NCI-H1105 (cell line): ENCODE measurements around the gene SERPINI1.
"Not testable (repeated sequence)": the region's sequence is repeated elsewhere in the genome, so short reads cannot be mapped to it uniquely, and the experiment has no call there.

Source experiments
- DNase-seq: peaks from one replicate; lab custom pipeline; 2025; lab: John Stamatoyannopoulos, UW

Gene SERPINI1

DNA sequence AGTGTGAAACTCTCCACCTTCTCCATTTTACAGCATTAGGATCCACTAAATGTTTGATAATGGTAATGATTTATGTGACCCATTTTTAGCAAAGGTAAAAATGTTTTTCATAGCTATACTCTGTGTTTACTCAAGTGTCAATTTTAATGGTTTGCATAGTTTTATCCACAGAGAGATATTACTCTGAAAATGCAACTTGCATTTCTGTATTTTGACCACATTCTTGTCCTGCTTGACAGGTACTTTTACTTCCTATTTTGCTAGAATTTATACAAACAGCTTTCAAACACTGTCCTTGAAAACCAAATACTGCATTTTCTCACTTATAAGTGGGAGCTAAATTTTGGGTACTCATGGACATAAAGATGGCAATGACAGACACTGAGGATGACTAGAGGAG, 62.9 kb downstream of the SERPINI1 start:
- DNase-seq: no peak

DNA sequence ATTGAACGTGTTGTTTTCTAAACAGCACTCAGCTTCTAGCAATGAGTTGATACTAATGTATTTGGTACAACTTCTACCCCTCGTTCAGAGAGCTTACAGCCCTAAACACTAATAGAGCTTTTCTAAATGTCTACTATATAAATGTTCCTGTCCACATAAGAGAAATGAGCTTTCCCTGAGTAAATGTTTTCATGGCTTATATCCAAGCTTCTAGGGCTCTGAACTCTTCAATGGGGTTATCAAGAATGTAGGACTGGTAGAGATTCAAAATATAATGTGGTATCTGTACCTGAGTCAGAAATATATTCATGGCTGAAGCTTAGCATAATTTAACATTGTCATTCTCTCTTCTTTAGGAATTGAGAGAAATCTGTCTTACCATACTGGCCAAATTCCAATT, 73.4 kb downstream of the SERPINI1 start:
- DNase-seq: no peak

DNA sequence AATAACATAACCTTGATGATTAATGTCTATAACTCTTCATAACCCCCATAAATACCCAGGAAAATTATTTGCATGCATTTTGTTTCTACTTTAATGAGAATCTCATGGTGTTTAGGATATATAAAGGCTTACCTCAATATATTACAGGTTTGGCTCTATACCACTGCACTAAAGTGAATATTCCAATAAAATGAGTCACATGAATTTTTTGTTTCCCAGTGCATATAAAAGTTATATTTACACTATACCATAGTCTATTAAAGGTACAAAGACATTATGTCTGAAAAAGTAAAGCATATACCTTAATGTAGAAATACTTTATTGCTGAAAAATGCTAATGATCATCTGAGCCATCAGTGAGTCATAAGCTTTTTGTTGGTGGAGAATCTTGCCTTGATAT, 74.7 kb downstream of the SERPINI1 start:
- DNase-seq: no peak

DNA sequence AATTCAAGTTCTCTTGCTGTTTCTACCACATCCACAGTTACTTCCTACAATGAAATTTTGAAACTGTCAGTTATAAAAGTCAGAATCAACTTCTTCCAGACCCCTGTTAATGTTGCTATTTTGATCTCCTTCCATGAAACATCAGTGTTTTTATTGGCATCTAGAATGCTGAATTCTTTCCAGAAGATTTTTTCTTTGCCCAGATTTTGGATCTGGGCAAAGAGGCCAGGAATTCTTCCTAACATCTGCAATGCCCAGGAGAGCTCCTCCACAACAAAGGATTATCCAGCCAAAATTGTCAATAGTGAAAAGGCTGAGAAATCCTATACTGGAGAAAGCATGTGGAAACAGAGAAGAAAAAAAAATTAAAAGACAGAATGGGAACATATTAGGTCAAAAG, 75.5 kb downstream of the SERPINI1 start:
- DNase-seq: no peak

DNA sequence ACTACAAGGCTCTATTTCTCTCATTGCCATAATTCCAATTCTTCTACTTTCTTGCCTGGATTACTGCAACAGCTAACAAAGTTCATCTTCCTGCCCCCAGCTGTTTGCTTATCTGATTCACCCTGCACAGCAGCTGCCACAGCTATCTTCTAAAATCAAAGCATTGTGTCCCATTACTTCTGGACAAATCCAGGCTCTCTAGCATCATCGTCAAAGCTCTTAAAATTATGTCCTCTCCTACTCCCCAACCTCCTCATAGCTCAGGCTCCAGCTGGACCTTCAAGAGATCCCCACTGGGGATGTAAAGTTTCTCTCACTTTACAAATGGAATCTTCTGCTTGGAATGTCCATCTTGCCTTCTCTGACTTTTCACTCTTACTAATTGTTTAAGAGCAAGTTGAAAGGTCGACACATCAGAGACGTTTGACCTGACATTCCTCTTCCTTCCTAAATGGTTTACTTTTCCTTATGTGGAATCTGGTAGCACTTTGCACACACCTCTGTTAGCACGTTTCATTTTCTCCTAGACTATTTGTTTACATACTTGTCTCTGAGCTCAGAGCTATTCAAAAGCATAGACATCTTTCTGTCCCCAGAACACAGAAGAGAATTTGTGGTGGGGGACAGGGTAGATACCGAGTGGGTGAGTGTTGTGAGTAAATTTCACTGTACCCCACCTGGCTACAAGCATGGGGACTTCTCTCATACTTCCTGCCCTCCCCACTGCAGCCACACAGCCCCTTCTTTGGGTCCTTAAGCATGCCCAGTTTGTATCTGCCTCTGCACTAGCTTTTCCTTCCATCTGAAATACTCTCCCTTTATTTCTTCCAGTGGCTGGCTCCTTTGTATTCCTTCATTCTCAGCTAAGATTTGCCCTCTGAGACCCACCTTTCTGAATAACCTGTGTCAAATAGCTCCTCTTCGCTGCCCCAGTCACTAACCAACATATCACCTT, 77.9 kb downstream of the SERPINI1 start:
- no peak for DNase-seq

DNA sequence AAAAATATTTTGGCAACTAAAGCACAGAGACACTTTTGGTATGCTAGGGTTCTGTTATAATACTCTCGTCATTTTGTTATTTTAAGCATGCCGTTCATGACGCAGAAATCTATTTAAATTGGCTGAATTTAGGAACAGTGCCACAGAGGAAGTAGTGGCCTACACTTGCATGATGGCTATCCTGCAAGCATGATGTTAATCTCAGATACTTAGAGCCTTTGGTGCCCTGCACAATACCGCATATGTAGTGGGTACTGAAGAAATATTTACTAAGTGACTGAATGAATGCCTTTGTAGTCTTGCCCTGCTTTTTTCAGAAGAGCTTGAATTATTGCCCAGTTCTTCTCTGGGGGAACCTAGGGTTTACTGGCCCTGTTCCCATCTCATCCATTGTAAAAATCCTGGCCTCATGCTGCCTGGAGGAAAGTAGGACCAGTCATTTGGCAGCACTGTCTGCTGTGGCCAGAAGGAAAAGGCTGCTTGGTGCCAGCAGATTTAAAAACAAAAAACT, 79.0 kb downstream of the SERPINI1 start:
- DNase-seq: no peak

DNA sequence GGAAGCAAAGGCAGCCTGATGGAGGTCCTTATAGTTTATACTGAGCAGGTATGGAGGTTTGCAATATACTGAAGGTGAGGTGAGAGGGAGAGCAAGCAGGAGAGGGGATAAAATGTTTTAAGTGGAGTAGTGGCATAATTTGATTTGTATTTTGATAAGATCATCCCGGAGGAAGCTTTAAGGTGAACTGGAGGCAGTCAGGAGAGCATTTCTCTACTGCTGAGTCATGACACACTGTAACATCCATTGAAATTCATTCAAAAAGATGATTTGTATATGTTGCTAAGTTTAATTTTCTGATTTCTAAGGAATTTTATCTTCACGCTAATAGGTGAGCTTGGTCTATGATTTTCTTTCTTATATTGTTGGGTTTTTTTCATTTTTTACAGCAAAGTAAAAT, 81.4 kb downstream of the SERPINI1 start:
- no peak for DNase-seq

DNA sequence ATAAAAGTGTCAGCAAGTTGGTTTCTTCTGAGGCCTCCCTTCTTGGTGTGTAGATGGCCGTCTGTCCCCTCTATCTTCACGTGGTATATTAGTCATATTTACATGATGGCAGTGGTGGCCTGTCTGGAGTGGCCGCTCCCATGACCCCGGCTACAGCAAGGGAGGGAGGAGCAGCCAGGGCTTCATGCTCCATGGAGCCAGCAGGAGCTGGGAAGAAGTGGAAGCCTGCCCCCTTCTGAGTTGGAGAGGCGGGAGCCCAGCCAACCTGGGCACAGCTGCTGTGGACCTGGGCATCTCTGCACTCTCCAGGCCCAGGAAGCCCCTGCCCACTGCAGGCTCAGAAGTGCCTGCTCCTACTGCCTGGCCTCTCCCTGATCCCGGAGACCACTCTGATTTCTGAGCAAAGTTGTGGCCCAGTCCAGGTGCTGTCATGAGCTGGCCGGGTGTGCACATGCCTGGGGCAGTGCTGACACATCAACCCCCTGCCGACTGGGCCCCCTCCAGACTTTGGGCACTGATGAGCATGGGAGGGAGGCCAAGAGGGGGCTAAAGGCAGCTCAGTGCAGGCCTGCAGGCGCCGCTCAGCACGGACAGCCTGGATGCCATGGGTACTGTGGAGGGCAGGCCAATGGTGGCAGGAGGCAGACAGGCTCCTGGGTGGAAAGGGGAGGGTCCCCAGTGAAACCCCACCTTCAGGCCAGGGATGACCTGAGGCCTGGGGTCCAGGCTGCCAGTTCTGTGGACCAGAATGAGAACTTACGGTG, 84.8 kb downstream of the SERPINI1 start:
- DNase-seq: no peak

DNA sequence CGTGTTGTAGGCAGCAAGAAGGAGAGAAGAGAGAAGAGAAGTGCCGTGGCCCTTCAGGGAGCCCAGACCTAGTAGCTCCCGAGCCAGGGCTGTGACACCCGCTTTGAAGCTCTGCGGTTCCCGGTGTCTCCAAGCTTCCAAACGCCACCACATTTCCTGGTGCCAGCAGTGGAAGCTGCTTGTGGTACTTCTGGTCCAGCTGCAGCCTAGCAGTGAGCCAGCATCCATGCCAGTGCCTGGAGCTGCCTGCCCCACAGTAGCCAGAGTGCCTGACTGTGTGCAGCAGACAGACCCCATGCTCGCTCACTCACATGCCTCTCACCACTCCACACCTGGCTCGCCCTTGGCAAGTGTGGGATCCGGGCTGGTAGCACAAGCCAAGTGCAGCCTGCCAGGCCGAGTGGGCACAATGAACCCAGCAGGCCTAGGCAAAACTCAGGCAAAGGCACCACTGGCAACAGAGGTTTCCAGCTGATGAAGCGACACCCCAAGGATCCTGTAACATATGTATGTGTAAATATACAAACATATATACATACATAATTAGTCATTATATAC, 85.8 kb downstream of the SERPINI1 start:
- no peak for DNase-seq

DNA sequence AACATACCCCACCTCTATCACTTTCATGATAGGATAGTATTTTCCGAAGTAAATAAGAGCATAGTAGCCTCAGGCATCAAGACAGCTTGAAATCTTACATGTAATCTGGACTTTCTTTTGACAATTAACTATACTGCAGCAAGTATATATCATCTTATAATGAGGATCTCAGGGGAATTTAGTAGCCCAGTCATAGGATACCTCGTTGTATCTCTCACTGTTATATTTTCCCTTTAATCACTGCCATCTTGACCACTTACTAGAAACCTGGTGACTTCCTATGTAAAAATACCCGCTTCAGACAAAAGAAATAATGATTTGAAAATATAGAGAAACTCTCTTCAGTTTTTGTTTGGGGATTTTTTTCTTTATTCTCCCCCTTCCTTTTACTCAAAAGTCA, 88.2 kb downstream of the SERPINI1 start:
- DNase-seq: no peak

DNA sequence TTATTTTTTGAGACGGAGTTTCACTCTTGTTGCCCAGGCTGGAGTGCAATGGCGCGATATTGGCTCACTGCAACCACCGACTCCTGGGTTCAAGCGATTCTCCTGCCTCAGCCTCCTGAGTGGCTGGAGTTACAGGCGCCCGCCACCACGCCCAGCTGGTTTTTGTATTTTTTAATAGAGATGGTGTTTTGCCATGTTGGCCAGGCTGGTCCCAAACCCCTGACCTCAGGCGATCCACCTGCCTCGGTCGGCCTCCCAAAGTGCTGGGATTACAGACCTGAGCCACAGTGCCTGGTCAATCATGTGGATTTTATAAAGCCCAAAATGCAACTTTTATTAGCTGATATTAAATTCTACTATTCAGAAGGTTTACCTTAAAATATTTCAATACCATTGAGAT, 92.1 kb downstream of the SERPINI1 start:
- not testable (repeated sequence) for DNase-seq

DNA sequence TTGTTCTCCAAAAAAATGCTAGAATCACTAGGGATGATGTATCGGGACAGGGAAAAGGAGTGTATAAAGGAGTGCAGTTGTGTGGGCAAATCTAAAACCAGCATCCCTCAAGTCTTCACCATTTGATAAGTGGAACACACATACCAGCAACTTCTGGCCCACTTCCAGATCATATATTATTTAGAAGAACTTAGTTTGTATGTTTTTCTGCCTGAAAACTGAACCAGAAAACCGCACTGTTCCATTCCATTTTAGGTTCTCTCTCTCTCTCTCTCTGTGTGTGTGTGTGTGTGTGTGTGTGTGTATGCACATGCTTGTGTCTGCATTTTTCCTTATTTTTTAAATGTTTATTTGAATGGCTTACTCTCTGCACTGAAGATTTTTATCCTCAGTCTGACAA, 93.5 kb downstream of the SERPINI1 start:
- no peak for DNase-seq

DNA sequence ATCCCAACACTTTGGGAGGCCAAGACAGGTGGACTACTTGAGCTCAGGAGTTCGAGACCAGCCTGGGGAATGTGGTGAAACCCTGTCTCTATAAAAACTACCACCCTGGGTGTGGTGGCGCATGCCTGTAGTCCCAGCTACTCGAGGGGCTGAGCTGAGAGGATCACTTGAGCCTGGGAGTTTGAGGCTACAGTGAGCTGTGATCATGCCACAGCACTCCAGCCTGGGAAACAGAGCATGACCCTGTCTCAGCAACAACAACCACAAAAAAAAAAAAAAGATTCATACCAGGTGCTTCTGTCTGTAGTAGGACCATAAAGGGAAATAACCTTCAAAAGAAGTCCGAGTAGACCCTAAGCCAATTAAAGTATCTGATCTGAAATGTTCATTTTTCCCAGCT, 94.5 kb downstream of the SERPINI1 start:
- DNase-seq: no peak

DNA sequence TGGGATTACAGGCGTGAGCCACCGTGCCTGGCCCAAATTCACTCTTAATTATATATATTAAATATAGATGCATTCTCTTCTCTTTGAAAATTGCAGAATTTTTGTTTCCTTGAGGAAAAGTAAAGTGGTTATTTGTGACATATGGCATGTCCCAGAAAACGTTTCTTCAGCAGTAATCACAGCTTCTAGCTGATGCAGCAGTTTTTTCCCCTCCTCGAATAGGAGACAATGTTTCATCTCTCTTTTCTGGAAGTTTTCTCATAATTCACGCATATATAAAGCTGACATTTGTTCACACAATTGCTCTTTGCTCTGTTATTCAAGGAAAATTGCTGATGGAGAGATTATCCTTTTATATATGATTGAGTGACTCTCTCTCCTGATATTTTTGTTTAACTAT, 99.8 kb downstream of the SERPINI1 start:
- no peak for DNase-seq

DNA sequence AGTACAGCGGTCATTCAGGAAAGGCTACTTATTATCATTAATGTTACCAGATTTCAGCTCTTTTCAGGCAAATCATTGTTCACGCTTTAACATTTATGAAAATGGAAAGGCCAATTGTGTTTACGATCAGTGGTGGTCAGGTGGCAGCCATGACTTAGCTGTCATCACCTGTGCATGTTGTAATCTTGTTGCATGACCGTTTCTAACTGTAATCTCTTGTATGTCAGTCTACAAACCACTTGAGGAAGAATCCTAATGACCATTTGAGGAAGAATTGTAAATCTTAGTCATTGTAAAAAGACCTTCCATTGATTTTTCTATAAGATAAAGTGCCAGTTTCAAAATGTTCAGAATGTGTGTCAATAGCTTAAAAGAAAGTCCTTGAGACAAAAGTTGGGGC, 100.4 kb downstream of the SERPINI1 start:
- no peak for DNase-seq

DNA sequence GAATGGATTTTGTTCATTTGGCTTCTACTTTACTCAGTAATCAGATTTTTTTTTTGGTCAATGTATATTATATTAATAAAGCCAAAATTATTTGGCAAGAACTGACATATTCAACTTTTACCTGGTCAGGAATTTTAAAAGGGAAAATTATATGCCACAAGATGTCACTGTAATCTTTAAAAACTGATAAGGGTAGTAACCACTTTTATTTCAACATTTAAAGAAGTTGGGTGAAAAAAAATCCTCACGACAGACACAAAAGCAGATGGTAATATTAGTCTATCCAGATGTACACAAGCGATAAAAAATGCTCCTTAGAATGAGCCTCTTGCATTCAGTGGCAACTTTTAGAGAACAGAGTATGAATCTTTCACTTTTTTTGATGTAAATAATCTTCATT, 101.9 kb downstream of the SERPINI1 start:
- DNase-seq: no peak

DNA sequence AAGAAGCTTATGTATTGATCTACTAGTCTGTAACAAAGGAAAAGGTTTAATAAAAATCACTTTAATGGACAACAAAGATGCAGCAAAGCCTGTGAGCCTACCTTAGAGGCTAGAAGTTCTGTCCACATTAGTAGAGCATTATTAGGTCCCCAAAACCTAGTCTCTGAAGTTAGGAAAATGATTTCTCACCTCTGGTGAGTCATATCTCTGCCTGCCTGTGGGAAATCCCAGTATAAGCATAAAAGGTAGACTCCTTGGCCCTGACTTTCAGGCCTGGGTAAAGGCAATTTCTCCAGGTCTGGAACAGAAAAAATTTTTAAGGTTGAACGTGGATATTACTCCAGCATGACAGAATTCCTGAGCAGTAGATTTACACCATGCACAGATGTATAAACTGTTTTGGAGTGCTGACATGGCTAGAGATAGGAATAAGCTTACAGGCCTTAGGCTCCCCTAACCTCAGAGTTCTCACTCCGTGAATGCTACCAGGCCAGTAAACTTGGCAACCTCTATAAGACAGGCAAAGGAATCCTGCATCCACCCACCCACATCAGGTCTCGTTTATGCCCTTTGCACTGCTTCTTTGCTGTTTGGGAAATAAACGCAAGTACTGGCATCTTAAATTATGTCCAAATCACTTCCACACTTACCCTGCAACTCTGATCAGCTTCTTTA, 104.1 kb downstream of the SERPINI1 start:
- DNase-seq: no peak

DNA sequence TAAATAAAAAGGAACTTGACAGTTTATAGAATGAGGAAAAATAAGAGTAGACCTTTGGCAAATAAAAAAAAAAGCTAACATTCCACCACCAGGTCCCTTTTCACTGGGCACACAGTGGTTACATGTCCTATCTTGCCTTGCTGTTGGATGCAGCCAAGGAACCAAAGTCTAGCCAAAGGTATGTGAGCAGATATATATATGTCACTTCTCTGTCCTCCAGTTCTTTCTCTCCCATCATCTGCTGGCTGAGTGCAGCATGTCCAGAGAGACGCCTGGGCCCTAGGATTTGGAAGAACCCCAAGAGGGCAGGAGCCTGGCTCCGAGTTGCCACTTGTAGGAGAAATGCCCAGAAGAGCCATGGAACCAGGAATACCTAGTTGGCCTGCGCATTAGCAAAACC, 104.7 kb downstream of the SERPINI1 start:
- DNase-seq: no peak

DNA sequence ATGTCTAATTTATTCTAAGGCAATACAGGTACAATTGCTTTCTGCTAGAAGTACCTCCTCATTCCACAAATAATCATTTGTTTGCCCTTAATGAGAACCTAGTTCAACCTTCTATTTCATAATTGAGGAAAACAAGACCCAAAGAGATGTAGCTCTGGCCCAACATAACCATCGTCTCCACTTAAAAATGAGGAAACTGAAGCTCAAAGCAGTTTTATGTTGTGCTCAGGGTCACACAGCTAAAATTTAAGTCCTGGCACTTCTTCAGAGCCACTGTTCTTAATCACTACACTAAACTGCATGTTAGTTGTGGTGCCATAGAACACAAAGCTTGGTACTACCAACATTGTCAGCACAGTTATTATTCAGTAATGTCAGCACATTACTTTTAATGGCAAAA, 108.0 kb downstream of the SERPINI1 start:
- no peak for DNase-seq

DNA sequence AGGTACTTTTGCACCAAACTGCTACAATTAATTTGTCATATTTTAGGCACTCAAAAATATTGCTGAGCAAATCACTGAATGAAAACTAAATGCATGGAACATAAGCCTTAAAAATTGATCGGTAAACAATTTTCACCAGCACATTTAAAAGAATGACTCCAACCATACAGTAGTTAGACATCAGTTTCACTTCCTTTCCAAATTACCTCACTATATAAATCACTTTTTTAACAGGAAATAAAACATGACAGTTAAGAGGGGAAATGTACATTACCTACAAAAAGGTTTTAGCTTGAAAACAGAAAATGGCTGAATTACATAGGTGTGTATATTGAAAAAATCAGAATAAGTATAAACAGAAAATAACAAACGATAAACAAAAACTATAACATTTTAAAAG, 108.4 kb downstream of the SERPINI1 start:
- no peak for DNase-seq

DNA sequence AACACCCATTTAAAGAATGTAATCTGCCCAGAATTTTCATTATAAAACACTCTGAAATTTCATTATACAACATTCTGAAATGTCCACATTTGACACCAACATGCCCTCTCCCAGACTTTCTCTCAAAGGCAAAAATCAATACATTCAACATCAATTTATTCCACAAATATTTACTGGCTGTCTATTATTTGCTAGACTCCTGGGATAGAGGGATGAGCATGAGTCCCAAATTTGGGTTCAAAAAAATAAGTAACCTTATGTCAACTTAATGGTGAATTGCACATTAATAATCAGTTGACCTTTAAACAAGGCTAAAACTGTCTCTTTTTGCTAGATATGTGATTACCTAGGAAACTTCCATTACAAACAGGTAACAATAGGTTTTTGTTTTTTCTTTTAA, 109.0 kb downstream of the SERPINI1 start:
- no peak for DNase-seq

DNA sequence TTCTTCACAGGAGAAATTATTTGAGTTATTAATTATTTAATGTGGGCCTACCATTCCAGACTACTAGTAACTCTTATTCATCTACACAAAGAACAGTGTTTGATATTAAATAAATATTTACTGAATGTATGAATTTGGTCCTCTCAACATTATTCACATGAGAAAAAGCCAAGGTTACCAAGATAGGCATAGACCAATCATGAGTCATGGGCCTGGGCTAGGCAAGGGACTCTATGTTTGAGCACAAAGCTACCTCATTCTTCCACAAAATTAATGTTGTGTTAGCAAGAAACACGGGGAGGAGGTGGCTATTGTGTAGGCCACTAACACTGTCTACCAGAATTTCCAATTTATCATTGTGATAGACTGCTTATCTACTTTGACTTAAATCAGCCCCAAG, 115.7 kb downstream of the SERPINI1 start:
- DNase-seq: no peak
